Heart left ventricle (tissue), 13 donors: ENCODE data around the gene ITGBL1.

Source experiments
- CTCF ChIP-seq, 12 donors: fragments of 200-600 bp; sonication (generic) in 4 of 12; IDR thresholded peaks; one replicate each; pipeline versions ENCODE4 v1.5.0 to v1.8.0; 2018 to 2022; ENCODE audit warnings: antibody characterized with exemption in 12 of 12, mild to moderate bottlenecking in 5 of 12
- POLR2A ChIP-seq, 2 donors: fragments of 450-650 bp; IDR thresholded peaks; one replicate each; pipeline ENCODE4 v1.6.1; 2017; ENCODE audit warnings: antibody characterized with exemption in 2 of 2, mild to moderate bottlenecking in 2 of 2, moderate library complexity in 2 of 2
- donor health status: ischemic (EF 13 %, LVEDD 7.1; RV severe dilation, severe dysfunction).
- donor health status: DM: no; HTN: yes; CAD: no.
- donor health status: DM: no; HTN: no; CAD: no.
- donor health status: ischemic (EF 25% LVEDD 6.9; RV normal size, moderate dysfunction).
- donor health status: ischemic (EF 25% LVEDD 5.7; RV mildly dilated, moderate dysfunction).
- donor health status: ischemic (EF 35%, LVEDD 5.7; RV mildly dilated, moderate dysfunction).
- donor health status: nonischemic (EF 11% LVEDD 7.7; RV severe dilation, severe dysfunction).
- donor health status: DM: yes; HTN: yes; CAD: no.
- donor health status: PGD.
- donor health status: ischemic (EF 29% LVEDD 5.4; RV normal size, mild dysfunction).
- donor health status: nonischemic (EF 23%, LVEDD 6.1; RV moderate dilation, normal function).

- no peak for TF ChIP-seq POLR2A (IDR thresholded peaks at IDR 0.05)
- TF ChIP-seq CTCF (IDR thresholded peaks at IDR 0.05) = no peak
Measured at GRCh38 chr13:101511161-101511560, 58.7 kb downstream of the ITGBL1 start.
